ENCODE results near the gene WSB1.
"Not testable (repeated sequence)": the region's sequence is repeated elsewhere in the genome, so short reads cannot be mapped to it uniquely, and the experiment has no call there.

WSB1 gene

GRCh38 chr17:27293898-27294688 lies at the start of gene WSB1:
TSS of gene WSB1 (plus strand) at chr17:27294114. CDS start at chr17:27294396, 282 bp downstream.
- peak; percentile 96 for DNase-seq

- no peak for DNase-seq
These were observed 49.3 kb upstream of the WSB1 start for GRCh38 chr17:27244491-27245223.

DNA sequence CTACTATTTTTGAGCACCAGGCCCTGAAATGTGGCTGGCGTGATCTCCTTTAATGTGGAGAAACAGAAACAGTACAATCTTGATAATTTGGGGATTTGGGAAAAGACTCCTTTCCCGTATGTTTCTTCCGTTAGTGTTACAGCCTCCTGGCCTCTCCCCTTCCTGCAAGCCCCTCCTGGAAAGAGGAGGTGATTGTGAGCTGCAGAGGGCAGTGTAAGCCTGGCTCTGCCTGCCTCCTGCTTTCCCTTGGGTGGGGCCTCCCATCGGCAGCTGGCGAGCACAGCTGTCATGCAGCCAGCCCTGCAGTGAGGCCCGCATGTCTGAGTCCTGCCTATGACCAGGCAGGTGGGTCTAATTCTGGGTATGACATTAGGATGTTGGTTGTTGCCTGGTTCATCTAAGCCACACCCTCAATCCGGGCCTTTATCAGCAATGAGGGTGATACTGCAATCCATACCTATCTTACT lies 48.7 kb upstream of the WSB1 start:
- DNase-seq, result peak; percentile 97

- no peak for DNase-seq
These were observed 47.4 kb upstream of the WSB1 start for GRCh38 chr17:27246537-27246936.

DNA sequence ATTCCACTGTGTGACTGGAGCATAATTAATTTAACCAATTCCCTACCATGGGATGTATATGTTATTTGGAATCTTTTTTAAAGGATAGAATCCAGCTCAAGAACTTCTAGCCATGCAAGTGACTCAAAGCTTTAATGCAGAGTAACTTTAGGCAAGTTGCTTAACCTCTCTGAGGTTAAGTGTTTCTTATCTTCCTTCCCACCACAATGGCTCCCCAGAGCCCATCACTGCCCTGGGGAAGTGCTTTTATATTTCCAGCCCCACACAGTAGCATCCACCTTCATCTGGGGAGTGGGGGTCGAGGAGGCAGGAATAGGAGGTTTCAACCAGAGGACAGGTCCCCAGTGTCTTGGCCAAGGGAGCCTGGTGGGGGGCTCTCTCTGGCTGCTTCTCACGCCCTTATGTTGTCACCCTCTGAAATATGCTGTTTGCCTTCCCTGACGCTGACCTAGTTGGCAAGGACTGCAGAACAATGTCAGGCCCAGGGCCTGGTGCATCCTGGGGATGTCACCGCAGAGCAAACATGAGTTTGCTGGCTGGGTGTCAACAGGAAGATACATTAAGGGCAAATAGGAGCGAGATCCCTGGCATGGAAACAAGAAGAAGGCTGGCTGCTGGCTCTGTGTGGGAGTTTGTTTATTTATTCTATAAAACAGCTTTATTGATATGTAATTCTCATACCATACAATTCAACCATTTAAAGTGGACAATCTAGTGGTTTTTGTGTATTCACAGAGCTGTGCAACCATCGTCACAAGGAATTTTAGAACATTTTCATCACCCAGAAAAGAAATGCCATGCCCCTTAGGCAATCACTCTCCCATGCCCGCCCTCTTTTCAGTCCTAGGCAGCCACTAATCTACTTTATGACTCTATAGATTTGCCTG lies 46.6 kb upstream of the WSB1 start:
- no peak for DNase-seq

DNA sequence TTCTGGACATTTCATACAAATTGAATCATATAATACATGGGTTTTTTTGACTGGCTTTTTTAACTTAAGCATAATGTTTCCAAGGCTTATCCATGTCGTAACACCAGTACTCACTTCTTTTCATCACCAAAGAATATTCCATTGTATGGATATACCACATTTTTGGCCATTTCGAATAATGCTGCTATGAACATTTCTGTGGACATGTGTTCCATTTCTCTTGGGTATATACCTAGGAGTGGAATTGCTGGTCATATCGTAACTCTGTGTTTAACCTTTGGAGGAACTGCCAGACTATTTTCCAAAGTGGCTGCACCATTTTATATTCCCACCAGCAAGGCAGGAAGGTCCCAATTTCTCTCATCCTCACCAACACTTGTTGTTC lies 46.0 kb upstream of the WSB1 start:
- DNase-seq, result no peak

- DNase-seq, result not testable (repeated sequence)
These were observed 43.1 kb upstream of the WSB1 start for GRCh38 chr17:27250791-27251190.

- not testable (repeated sequence) for DNase-seq
These were observed 39.1 kb upstream of the WSB1 start for GRCh38 chr17:27254802-27255201.

- no peak for DNase-seq
These were observed 37.5 kb upstream of the WSB1 start for GRCh38 chr17:27256225-27257030.

- DNase-seq, result no peak
These were observed 36.9 kb upstream of the WSB1 start for GRCh38 chr17:27257031-27257357.

DNA sequence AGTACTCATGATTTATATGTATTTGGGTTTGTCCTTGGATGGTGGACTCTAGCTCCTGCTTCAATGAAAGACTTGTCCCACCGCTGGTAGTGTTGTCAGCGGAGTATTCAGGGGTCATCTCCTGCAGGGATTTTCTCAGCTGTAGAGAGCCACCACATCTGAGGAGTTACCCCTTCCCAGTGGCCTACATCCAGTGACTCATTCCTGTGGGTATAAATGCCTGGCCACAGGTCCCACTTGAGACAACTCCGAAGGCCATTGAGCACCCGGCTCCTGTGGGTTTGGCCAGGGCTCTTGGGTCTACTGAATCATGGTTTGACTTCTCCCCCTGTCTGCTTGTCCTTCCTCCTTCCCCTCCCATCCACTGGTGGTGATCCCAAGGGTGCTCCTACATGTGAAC lies 34.6 kb upstream of the WSB1 start:
- DNase-seq, result no peak

DNA sequence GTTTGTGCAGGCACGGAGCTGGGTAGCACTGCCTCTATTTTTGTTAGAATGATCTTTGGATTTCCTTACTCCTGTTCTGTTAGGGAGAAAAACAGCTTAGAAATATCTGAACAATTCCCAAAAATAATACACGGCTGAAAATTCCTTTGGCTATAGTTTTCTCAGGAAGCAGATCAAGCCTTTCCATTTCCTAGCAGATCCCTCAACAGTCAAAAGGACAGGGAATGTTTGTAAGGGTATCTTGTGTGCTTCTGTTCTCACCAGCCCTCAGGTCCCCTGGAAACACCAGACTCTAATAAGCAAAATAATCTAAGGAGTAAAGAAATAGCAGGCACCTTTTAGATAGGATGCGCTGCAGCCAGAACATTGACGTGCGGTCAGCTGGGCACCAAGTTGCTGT lies 30.5 kb upstream of the WSB1 start:
- DNase-seq, result no peak

- no peak for DNase-seq
These were observed 29.7 kb upstream of the WSB1 start for GRCh38 chr17:27264068-27264812.

DNA sequence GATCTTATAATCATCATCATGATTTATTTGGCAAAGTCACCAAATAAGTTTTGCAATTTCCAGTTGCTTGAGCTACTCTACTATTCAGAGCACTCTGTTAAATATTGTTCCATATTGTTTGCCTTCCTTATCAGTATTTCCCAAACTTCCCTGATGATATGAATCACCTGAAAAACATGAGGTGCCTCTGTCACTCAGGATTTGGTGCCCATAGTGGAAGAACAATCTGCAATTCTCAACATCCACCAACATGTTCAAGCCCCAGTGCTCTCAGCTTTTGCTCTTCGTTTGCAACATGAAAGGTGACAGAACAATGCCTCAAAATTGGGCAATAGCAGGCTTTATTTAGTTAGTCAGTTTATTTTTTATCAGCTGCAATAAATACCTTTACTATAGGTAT lies 28.6 kb upstream of the WSB1 start:
- DNase-seq, result no peak

GRCh38 chr17:27266228-27266627 lies 27.7 kb upstream of the WSB1 start:
- no peak for DNase-seq

DNA sequence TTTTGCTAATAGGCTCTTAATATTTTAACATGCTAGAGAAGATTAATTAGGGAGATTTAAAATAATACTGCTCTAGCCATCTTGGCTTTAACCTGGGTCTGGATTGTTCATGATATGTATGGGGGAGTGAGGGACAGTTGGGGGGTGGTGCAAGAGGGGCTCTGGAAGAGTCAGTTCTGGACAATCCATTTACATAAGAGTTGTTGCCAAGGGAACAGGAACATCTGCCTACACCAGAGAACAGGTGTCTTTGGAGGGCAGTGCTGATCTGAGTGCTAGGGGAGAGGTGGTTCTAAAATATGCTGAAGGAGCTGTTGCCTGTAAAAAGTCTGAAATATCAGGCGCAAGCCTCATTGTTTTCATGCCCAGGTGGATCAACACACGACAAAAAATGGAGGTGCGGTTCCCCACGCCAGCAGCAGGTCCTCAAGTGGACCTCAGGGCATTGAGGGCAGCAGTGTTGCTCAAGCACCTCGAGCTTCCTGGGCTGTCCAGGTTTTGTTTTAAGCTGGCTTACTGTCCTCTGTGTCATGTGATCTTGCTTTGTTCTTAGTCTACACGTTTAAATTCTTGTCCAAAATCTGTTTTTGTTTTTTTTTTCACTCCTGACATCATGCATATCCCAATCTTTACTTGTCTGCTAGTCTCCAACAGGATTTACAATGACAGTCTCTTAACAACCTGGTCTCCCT lies 25.4 kb upstream of the WSB1 start:
- peak; percentile 91 for DNase-seq

DNA sequence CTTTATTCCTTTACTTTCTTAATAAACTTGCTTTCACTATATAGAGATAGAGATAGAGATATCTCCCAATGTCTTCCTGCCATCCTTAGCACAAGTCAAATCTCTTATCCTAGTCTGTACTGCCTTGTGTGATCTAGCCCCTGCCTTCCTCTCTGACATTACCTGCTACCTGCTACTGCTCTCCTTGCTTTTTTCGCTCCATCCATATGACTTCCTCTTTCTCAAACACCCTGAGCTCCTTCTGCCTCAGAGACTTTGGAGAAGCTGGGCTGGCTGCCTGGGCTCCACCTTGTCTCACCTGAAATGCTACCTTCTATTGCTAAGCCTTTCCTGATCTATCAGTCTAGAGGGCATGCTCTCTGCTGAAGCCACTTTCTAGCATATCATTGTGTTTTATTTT lies 24.7 kb upstream of the WSB1 start:
- DNase-seq, result no peak

GRCh38 chr17:27269974-27270373 lies 23.9 kb upstream of the WSB1 start:
- no peak for DNase-seq

GRCh38 chr17:27276653-27277156 lies 17.2 kb upstream of the WSB1 start:
- DNase-seq, result peak; percentile 87

GRCh38 chr17:27279132-27279531 lies 14.8 kb upstream of the WSB1 start:
- not testable (repeated sequence) for DNase-seq

DNA sequence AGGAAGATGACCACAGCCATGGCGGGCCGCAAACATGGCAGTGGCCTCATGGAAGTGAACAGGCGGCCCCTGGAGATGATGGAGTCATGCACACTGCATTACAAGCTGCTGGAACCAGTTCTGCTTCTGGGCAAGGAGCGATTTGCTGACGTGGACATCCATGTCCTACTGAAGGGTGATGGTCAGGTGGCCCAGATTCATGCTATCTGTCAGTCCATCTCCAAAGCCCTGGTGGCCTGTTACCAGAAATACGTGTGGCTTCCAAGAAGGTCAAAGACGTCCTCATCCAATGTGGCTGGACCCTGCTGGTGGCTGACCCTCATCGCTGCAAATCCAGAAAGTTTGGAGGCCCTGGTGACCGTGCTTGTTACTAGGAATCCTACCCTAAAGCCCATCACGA lies 13.4 kb upstream of the WSB1 start:
- no peak for DNase-seq
